Suprapubic skin (tissue), 4 donors: ENCODE data around the gene MIS18BP1.

ENCODE experiments used
- CTCF ChIP-seq, 2 donors: fragments of 200-600 bp in 1 of 2; fragments of 450-650 bp in 1 of 2; sonication (generic) in 1 of 2; IDR thresholded peaks; one replicate each; pipeline ENCODE4 v1.5.1; 2016 to 2019; ENCODE audit warnings: antibody characterized with exemption in 2 of 2, mild to moderate bottlenecking in 1 of 2, moderate library complexity in 1 of 2
- EP300 ChIP-seq: sonication (generic); formaldehyde crosslinking; IDR thresholded peaks from one replicate; pipeline ENCODE4 v1.6.1; 2017; ENCODE audit warnings: antibody characterized with exemption
- POLR2A ChIP-seq, 2 donors: fragments of 450-650 bp; IDR thresholded peaks; one replicate each; pipeline ENCODE4 v1.6.1; 2017; ENCODE audit warnings: antibody characterized with exemption in 2 of 2, mild to moderate bottlenecking in 2 of 2, moderate library complexity in 2 of 2
- POLR2AphosphoS5 ChIP-seq, 3 donors: sonication (generic); formaldehyde crosslinking; IDR thresholded peaks; one replicate each; pipeline ENCODE4 v1.6.1; 2017; ENCODE audit warnings: antibody characterized with exemption in 3 of 3

- no peak for TF ChIP-seq EP300
- no peak for TF ChIP-seq CTCF (IDR thresholded peaks at IDR 0.05)
- TF ChIP-seq POLR2AphosphoS5 (IDR thresholded peaks at IDR 0.05): no peak
- TF ChIP-seq POLR2A (IDR thresholded peaks at IDR 0.05): no peak
These were observed 5.1 kb upstream of the MIS18BP1 start for GRCh38 chr14:45258073-45258472.
